Neuronal stem cell (in vitro differentiated cells): ENCODE measurements around the gene POP4.
A peak's percentile ranks its signal among the peaks of the same experiment; 100 is the strongest.

Source experiments
- DNase-seq: peaks from one replicate; pipeline ENCODE4 v3.0.0-alpha.2; 2013; ENCODE audit warnings: low spot score
- H2AFZ ChIP-seq: one replicate; pipeline ENCODE4 v1.6.1; 2013; ENCODE audit warnings: mild to moderate bottlenecking, low read length, inconsistent platforms
- H2AK5ac ChIP-seq: 2 replicates; pipeline ENCODE4 v1.6.1; 2013; ENCODE audit warnings: low read depth, mild to moderate bottlenecking, inconsistent platforms, low read length, moderate library complexity, mixed read lengths
- H2BK120ac ChIP-seq: 2 replicates; pipeline ENCODE4 v1.6.1; 2013; ENCODE audit warnings: low read depth, mild to moderate bottlenecking, inconsistent platforms, low read length, moderate library complexity, mixed read lengths
- H2BK12ac ChIP-seq: one replicate; pipeline ENCODE4 v1.6.1; 2013; ENCODE audit warnings: low read length, inconsistent platforms
- H2BK15ac ChIP-seq: 2 replicates; pipeline ENCODE4 v1.6.1; 2013; ENCODE audit warnings: mild to moderate bottlenecking, low read length, inconsistent platforms, mixed read lengths
- H2BK5ac ChIP-seq: one replicate; pipeline ENCODE4 v1.6.1; 2013; ENCODE audit warnings: inconsistent platforms, mild to moderate bottlenecking, low read length, moderate library complexity
- H3K14ac ChIP-seq: one replicate; pipeline ENCODE4 v1.6.1; 2013; ENCODE audit warnings: low read length, inconsistent platforms
- H3K18ac ChIP-seq: 2 replicates; pipeline ENCODE4 v1.6.1; 2013; ENCODE audit warnings: low read length, inconsistent platforms
- H3K23ac ChIP-seq: 2 replicates; pipeline ENCODE4 v1.6.1; 2013; ENCODE audit warnings: low read depth, mild to moderate bottlenecking, mixed read lengths, low read length, inconsistent platforms; ENCODE audit not compliant: poor library complexity
- H3K27ac ChIP-seq: replicated peaks from 3 replicates; pipeline ENCODE4 v1.5.1; 2013; ENCODE audit warnings: low read length, inconsistent platforms
- H3K27me3 ChIP-seq, 3 experiments: 2 replicates each; pipeline ENCODE4 v1.6.1; 2013; ENCODE audit warnings: low read length in 3 of 3, mild to moderate bottlenecking in 2 of 3, inconsistent platforms in 1 of 3, low read depth in 1 of 3, mixed read lengths in 1 of 3, moderate library complexity in 1 of 3; ENCODE audit not compliant: control insufficient read depth in 3 of 3, insufficient read depth in 3 of 3
- H3K36me3 ChIP-seq, 2 donors: replicated peaks in 1 of 2; 2 replicates each; pipeline ENCODE4 v1.6.1; 2013; ENCODE audit warnings: low read length in 2 of 2; ENCODE audit not compliant: control insufficient read depth in 2 of 2, insufficient read depth in 2 of 2
- H3K4ac ChIP-seq: 2 replicates; pipeline ENCODE4 v1.6.1; 2013; ENCODE audit warnings: inconsistent platforms, mild to moderate bottlenecking, low read length, moderate library complexity
- H3K4me1 ChIP-seq, 2 donors: 1 replicate in 1 of 2; 2 replicates in 1 of 2; pipeline ENCODE4 v1.6.1; 2013; ENCODE audit warnings: low read length in 2 of 2, low read depth in 1 of 2; ENCODE audit not compliant: control insufficient read depth in 2 of 2, insufficient read depth in 1 of 2
- H3K4me2 ChIP-seq: one replicate; pipeline ENCODE4 v1.6.1; 2013; ENCODE audit warnings: mild to moderate bottlenecking, low read length, inconsistent platforms; ENCODE audit not compliant: insufficient read depth, poor library complexity, severe bottlenecking
- H3K4me3 ChIP-seq, 2 donors: 2 replicates each; pipeline ENCODE4 v1.5.1; 2013; ENCODE audit warnings: low read length in 2 of 2, mild to moderate bottlenecking in 2 of 2, inconsistent platforms in 1 of 2, moderate library complexity in 1 of 2
- H3K79me1 ChIP-seq: one replicate; pipeline ENCODE4 v1.6.1; 2013; ENCODE audit warnings: low read depth, mild to moderate bottlenecking, inconsistent platforms, low read length, moderate library complexity
- H3K9ac ChIP-seq: one replicate; pipeline ENCODE4 v1.6.1; 2013; ENCODE audit warnings: mild to moderate bottlenecking, low read depth, low read length, inconsistent platforms; ENCODE audit not compliant: poor library complexity
- H3K9me3 ChIP-seq, 2 donors: replicated peaks in 1 of 2; 2 replicates each; pipeline versions ENCODE3 to v1.6.1; 2013; ENCODE audit warnings: low read length in 2 of 2, mild to moderate bottlenecking in 2 of 2, inconsistent platforms in 1 of 2, low read depth in 1 of 2, mixed read lengths in 1 of 2, moderate library complexity in 1 of 2; ENCODE audit not compliant: control insufficient read depth in 2 of 2, insufficient read depth in 1 of 2
- H4K8ac ChIP-seq: one replicate; pipeline ENCODE4 v1.6.1; 2013; ENCODE audit warnings: low read depth, mild to moderate bottlenecking, inconsistent platforms, low read length, moderate library complexity
- H4K91ac ChIP-seq: one replicate; pipeline ENCODE4 v1.6.1; 2013; ENCODE audit warnings: low read length, low read depth, mild to moderate bottlenecking, inconsistent platforms; ENCODE audit not compliant: poor library complexity
- WGBS, 2 donors: extraction: QIAGEN DNeasy Blood & Tissue Kit; methylation state at CpG; one replicate each; pipeline ENCODE4 v1.1.7; 2013; ENCODE audit warnings: missing lambda C conversion rate in 2 of 2, mixed read lengths in 1 of 2; ENCODE audit not compliant: insufficient read length in 2 of 2, insufficient replicate concordance in 1 of 2; ENCODE audit errors: extremely low coverage in 2 of 2; 5-methylcytosine and 5-hydroxymethylcytosine counted together

Gene POP4

GRCh38 chr19:29560313-29561075, 45.6 kb upstream of the POP4 start:
- Histone ChIP-seq H3K36me3 (no peaks in the 10 kb centered on the region), H4K91ac (no peak overlapping the region), H2BK15ac (no peak overlapping the region), H2AK5ac (no peak overlapping the region), H4K8ac (no peak overlapping the region), H3K79me1 (no peaks in the 10 kb centered on the region), H2BK12ac (no peak overlapping the region), H3K14ac (no peak overlapping the region), H3K27ac (no peak overlapping the region), H3K4me3 (peak overlapping the region in 1 of 2 donors; percentile 54), H3K9me3 (peaks cover 0 to 4% of the 10 kb centered on the region in 2 donors), H2BK5ac (no peak overlapping the region), H2AFZ (no peak overlapping the region), H3K18ac (no peak overlapping the region), H3K4ac (no peak overlapping the region), H2BK120ac (no peak overlapping the region), H3K4me1 (peaks cover 0 to 2% of the 10 kb centered on the region in 2 donors), H3K4me2 (no peak overlapping the region), H3K27me3 (peaks cover 0 to 21% (median 0%) of the 10 kb centered on the region in 3 experiments), H3K9ac (no peak overlapping the region), H3K23ac (no peak overlapping the region)
- no peak for DNase-seq
- no CpG with 5 or more reads among the region's 6 CpGs for WGBS, 2 donors

GRCh38 chr19:29561601-29562000, 44.5 kb upstream of the POP4 start:
- no CpG with 5 or more reads among the region's 9 CpGs for WGBS, 2 donors
- peaks cover 0 to 2% of the 10 kb centered on the region in 2 donors for H3K4me1 ChIP-seq
- no peak overlapping the region for H2BK120ac ChIP-seq
- no peak overlapping the region for H2AK5ac ChIP-seq
- no peaks in the 10 kb centered on the region for H3K79me1 ChIP-seq
- H2BK12ac ChIP-seq, result no peak overlapping the region
- H3K27me3 ChIP-seq, result peaks cover 0 to 23% (median 0%) of the 10 kb centered on the region in 3 experiments
- no peak overlapping the region for H3K27ac ChIP-seq
- H2BK5ac ChIP-seq, result no peak overlapping the region
- H3K18ac ChIP-seq, result no peak overlapping the region
- H3K4me2 ChIP-seq, result no peak overlapping the region
- H4K91ac ChIP-seq, result no peak overlapping the region
- no peak overlapping the region for H3K23ac ChIP-seq
- no peak overlapping the region for H3K4me3 ChIP-seq
- H2BK15ac ChIP-seq, result no peak overlapping the region
- H3K14ac ChIP-seq, result peak overlapping the region; percentile 63
- H4K8ac ChIP-seq, result no peak overlapping the region
- no peak overlapping the region for H3K9ac ChIP-seq
- H3K36me3 ChIP-seq, result no peaks in the 10 kb centered on the region
- H3K9me3 ChIP-seq, result peaks cover 0 to 4% of the 10 kb centered on the region in 2 donors
- no peak for DNase-seq
- no peak overlapping the region for H3K4ac ChIP-seq
- H2AFZ ChIP-seq, result no peak overlapping the region

- no CpG with 5 or more reads among the region's 16 CpGs for WGBS, 2 donors
- DNase-seq, result no peak
- H2BK12ac ChIP-seq, result no peak overlapping the region
Observed at GRCh38 chr19:29562299-29563297, 43.5 kb upstream of the POP4 start.

More at GRCh38 chr19:29562299-29563297, 43.5 kb upstream of the POP4 start:
- Histone ChIP-seq H3K27me3 (peaks cover 0 to 23% (median 0%) of the 10 kb centered on the region in 3 experiments), H2BK15ac (no peak overlapping the region), H3K4me3 (no peak overlapping the region), H3K79me1 (no peaks in the 10 kb centered on the region), H3K36me3 (no peaks in the 10 kb centered on the region), H4K91ac (no peak overlapping the region), H3K14ac (peak overlapping the region; percentile 63), H3K18ac (no peak overlapping the region), H4K8ac (no peak overlapping the region), H3K4me2 (no peak overlapping the region), H3K9me3 (peaks cover 0 to 4% of the 10 kb centered on the region in 2 donors), H3K9ac (no peak overlapping the region), H2AK5ac (no peak overlapping the region), H3K27ac (no peak overlapping the region), H3K23ac (no peak overlapping the region), H3K4me1 (peaks cover 0 to 2% of the 10 kb centered on the region in 2 donors), H2BK120ac (no peak overlapping the region), H3K4ac (no peak overlapping the region), H2BK5ac (no peak overlapping the region), H2AFZ (no peak overlapping the region)
